ENCODE data around the gene IRS4. TPM values are rescaled to one million over a fixed set of nuclear protein-coding genes. Genes with fewer than 3 reads are reported as not detected.

IRS4 gene
- total RNA-seq, 1 experiment from 2014 or later = not detected

DNA sequence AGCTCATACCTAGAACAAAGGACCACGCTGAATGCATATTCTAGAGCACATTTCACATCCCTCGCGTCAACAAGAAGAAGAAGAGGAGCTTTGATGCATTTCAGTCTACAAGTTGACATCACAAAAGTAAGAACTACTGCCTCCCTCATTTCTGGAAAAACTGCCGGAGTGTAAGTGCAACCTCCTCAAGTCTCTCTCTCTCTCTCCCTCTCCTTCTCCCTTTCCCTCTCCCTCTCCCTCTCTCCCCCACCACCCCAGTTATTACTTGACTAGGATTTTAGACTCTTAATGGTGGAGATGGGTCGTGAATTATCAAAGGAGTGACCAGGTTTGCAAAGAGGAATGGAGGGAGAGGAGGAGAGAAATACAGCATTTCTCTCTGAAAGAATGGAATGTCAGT, 1.4 kb upstream of the IRS4 start:
- DNase-seq = no peak
- no peak overlapping the region for H3K27ac Mint-ChIP-seq (ENCODE audit: unreplicated experiment)
- no peaks in the 10 kb centered on the region for H3K4me1 Mint-ChIP-seq (ENCODE audit: low read depth, unreplicated experiment)
- TF ChIP-seq, protein P1, sequence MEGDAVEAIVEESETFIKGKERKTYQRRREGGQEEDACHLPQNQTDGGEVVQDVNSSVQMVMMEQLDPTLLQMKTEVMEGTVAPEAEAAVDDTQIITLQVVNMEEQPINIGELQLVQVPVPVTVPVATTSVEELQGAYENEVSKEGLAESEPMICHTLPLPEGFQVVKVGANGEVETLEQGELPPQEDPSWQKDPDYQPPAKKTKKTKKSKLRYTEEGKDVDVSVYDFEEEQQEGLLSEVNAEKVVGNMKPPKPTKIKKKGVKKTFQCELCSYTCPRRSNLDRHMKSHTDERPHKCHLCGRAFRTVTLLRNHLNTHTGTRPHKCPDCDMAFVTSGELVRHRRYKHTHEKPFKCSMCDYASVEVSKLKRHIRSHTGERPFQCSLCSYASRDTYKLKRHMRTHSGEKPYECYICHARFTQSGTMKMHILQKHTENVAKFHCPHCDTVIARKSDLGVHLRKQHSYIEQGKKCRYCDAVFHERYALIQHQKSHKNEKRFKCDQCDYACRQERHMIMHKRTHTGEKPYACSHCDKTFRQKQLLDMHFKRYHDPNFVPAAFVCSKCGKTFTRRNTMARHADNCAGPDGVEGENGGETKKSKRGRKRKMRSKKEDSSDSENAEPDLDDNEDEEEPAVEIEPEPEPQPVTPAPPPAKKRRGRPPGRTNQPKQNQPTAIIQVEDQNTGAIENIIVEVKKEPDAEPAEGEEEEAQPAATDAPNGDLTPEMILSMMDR (IDR thresholded peaks at IDR 0.05; ENCODE audit: unreplicated experiment) = no peak
- H3K27me3 Mint-ChIP-seq (ENCODE audit: unreplicated experiment) = peaks cover 71% of the 10 kb centered on the region
- H3K9me3 Mint-ChIP-seq (ENCODE audit: low read depth, unreplicated experiment) = no peaks in the 10 kb centered on the region
- CTCF ChIA-PET = no interaction called here
- H3K4me3 Mint-ChIP-seq (ENCODE audit: low read depth, unreplicated experiment) = no peak overlapping the region
- intact Hi-C loops (cut with micrococcal nuclease; ENCODE audit: unreplicated experiment) = no loop called here
- BruUV-seq (replicated peaks) = no TSS peak
- H3K36me3 Mint-ChIP-seq (ENCODE audit: insufficient read depth, unreplicated experiment) = no peaks in the 10 kb centered on the region

DNA sequence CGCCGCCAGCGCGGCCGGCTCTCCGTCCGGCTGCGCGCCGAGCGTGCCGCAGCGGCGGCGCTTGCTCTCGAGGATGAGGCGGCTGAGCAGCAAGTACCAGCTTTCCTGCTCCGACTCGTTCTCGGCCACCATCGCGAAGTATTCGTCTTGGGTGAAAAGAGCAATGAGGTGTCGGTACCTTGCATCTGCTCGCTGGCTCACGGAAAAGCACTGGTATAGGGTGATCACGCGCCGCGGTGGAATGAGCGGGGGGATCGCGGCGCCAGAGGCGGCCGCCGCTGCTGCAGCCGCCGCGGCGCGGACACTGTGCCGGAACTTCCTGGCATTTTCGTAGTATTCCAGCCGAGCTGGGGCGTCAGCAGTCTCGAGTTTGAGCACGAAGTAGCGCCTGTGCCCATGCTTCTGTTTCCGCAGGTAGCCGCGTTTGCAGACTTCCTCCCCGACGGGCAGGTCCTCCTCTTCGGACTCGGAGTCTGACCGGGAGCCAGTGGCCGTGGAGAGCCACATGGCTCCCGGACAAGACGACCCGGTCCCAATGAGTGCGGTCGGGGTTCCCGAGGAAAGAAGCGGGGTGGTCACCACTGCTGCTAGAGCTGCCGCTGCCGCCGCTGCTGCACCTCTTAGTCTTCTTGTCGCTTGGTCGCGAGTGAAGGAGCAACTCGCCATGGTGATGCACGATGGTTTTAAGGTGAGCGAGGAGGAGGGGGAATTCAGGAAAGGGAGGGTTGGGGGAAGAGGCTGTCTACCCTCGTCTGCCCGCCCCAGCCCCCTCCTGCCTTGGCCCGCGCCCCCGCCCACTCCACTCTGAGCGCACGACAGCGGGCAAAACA, 469 bp downstream of the IRS4 start:
- Mint-ChIP-seq H3K4me1 (ENCODE audit: low read depth, unreplicated experiment) (no peaks in the 10 kb centered on the region), H3K27me3 (ENCODE audit: unreplicated experiment) (peaks cover 75% of the 10 kb centered on the region), H3K27ac (ENCODE audit: unreplicated experiment) (no peak overlapping the region), H3K9me3 (ENCODE audit: low read depth, unreplicated experiment) (no peaks in the 10 kb centered on the region), H3K36me3 (ENCODE audit: insufficient read depth, unreplicated experiment) (no peaks in the 10 kb centered on the region), H3K4me3 (ENCODE audit: low read depth, unreplicated experiment) (peak overlapping the region; percentile 69)
- peak; percentile 8 for DNase-seq
- no TSS peak for BruUV-seq (replicated peaks)
- TF ChIP-seq, protein P1 (IDR thresholded peaks at IDR 0.05; ENCODE audit: unreplicated experiment) = no peak
- CTCF ChIA-PET = no interaction called here
- intact Hi-C loops (cut with micrococcal nuclease; ENCODE audit: unreplicated experiment) = no loop called here

DNA sequence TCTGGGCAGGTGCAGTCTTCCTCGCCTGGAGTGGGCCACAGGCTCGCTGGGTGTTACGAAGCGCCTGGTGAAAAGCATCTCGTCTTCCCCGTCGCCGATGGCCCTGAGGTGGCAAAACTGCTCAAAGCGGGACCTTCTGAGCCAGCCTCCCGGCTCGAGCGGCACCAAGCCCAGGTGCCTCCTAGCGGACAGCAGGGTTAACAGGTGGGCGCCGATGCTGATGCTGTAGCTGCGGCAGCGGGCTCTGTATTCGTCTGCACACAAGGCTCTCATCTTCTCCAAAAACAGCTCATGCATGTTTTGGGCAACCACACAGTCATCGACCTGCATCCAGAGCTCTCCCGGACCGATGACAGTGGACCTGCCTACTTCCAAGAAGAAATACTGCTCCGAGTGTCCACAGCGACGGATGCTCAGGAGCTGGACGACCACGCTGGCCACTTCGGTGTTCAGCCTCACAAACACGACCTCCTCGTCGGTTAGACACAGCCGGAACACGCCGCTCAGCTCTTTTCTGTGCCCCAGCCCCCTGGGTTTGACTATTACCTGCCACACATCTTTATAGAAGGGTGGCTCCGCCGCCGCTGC, 1.2 kb downstream of the IRS4 start:
- H3K4me3 Mint-ChIP-seq (ENCODE audit: low read depth, unreplicated experiment) = peak overlapping the region; percentile 69
- BruUV-seq (replicated peaks) = no TSS peak
- intact Hi-C loops (cut with micrococcal nuclease; ENCODE audit: unreplicated experiment) = no loop called here

DNA sequence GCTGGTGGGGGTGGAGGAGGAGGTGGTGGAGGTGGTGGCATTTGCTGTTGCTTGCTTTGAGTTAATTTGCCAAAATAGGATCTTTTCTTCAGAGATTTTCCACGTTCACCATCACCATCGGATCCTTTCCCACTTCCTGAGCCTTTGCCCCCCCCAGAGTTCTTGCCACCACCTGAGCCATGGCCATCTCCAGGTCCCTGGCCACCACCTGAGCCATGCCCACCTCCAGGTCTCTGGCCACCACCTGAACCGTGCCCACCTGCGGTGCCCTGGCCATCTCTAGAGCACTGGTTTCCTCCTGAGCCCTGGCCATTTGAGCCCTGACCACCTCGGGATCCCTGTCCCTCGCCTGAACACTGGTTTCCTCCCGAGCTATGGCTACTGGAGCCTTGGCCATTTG, 1.9 kb downstream of the IRS4 start:
- CTCF ChIA-PET = no interaction called here
- no TSS peak for BruUV-seq (replicated peaks)
- intact Hi-C loops (cut with micrococcal nuclease; ENCODE audit: unreplicated experiment) = no loop called here
- H3K27ac Mint-ChIP-seq (ENCODE audit: unreplicated experiment) = no peak overlapping the region
- TF ChIP-seq, protein P1 (IDR thresholded peaks at IDR 0.05; ENCODE audit: unreplicated experiment) = no peak
- no peaks in the 10 kb centered on the region for H3K36me3 Mint-ChIP-seq (ENCODE audit: insufficient read depth, unreplicated experiment)
- H3K9me3 Mint-ChIP-seq (ENCODE audit: low read depth, unreplicated experiment) = no peaks in the 10 kb centered on the region
- no peak for DNase-seq
- H3K4me3 Mint-ChIP-seq (ENCODE audit: low read depth, unreplicated experiment) = no peak overlapping the region
- no peaks in the 10 kb centered on the region for H3K4me1 Mint-ChIP-seq (ENCODE audit: low read depth, unreplicated experiment)
- H3K27me3 Mint-ChIP-seq (ENCODE audit: unreplicated experiment) = peaks cover 82% of the 10 kb centered on the region

More for the DNA sequence above, 1.2 kb downstream of the IRS4 start:
- CTCF ChIA-PET = no interaction called here
- H3K27ac Mint-ChIP-seq (ENCODE audit: unreplicated experiment) = no peak overlapping the region
- no peaks in the 10 kb centered on the region for H3K9me3 Mint-ChIP-seq (ENCODE audit: low read depth, unreplicated experiment)
- H3K27me3 Mint-ChIP-seq (ENCODE audit: unreplicated experiment) = peaks cover 82% of the 10 kb centered on the region
- H3K36me3 Mint-ChIP-seq (ENCODE audit: insufficient read depth, unreplicated experiment) = no peaks in the 10 kb centered on the region
- H3K4me1 Mint-ChIP-seq (ENCODE audit: low read depth, unreplicated experiment) = no peaks in the 10 kb centered on the region
- DNase-seq = no peak
- TF ChIP-seq, protein P1 (IDR thresholded peaks at IDR 0.05; ENCODE audit: unreplicated experiment) = no peak

All from Calu3 (cell line).